Peyer's patch (tissue), 4 donors: ENCODE results near the gene NCF2.

ENCODE experiments used
- POLR2A ChIP-seq, 2 donors: fragments of 450-650 bp; IDR thresholded peaks; one replicate each; pipeline ENCODE4 v1.5.1; 2017; ENCODE audit warnings: antibody characterized with exemption in 2 of 2, mild to moderate bottlenecking in 2 of 2, moderate library complexity in 2 of 2
- TF ChIP-seq, protein P1 (sequence below), 6 experiments: fragments of 450-650 bp in 4 of 6; fragments of 200-600 bp in 2 of 6; sonication (generic) in 1 of 6; IDR thresholded peaks; one replicate each; pipeline ENCODE4 v1.5.1; 2017 to 2019; ENCODE audit warnings: antibody characterized with exemption in 6 of 6, mild to moderate bottlenecking in 3 of 6, moderate library complexity in 1 of 6

DNA sequence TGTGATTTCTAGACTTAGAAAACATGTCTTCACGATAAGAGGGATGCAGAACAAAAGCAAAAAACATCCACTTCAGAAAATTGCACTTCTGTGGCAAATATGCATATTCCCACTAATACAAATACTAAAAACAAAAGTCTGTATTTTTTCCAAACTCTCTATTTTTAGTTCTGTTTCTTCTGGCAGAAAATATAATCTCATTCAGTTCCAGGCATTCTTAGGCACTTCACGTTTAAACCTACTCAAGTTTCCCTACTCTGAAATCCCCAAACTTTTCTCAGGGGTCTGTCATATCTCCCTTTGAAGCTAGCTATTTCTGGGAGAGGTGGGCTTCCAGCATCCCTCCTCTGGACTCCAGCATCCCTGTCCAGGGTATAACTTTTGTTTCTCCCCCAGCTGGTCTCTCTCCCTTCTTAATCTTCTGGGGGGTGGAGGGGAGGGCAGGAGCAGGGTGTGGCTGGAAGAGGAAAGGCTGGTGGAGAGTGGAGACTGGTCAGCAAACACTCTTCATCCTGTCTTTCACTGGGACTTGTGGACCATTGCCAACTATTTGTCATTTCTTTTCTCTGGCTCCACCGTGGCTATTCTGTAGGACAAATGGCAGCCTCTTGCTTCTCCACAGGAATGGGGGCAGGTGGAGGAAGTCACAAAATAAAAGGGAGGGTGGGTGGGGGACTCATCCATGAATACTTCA lies 19.6 kb upstream of the NCF2 start:
- TF ChIP-seq, protein P1, sequence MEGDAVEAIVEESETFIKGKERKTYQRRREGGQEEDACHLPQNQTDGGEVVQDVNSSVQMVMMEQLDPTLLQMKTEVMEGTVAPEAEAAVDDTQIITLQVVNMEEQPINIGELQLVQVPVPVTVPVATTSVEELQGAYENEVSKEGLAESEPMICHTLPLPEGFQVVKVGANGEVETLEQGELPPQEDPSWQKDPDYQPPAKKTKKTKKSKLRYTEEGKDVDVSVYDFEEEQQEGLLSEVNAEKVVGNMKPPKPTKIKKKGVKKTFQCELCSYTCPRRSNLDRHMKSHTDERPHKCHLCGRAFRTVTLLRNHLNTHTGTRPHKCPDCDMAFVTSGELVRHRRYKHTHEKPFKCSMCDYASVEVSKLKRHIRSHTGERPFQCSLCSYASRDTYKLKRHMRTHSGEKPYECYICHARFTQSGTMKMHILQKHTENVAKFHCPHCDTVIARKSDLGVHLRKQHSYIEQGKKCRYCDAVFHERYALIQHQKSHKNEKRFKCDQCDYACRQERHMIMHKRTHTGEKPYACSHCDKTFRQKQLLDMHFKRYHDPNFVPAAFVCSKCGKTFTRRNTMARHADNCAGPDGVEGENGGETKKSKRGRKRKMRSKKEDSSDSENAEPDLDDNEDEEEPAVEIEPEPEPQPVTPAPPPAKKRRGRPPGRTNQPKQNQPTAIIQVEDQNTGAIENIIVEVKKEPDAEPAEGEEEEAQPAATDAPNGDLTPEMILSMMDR (IDR thresholded peaks at IDR 0.05) = no peak
- no peak for TF ChIP-seq POLR2A (IDR thresholded peaks at IDR 0.05)
